BLaER1 treated with 17β-estradiol and CSF1 and Interleukin-3, amounts not matched to agents 10 nM and 100 nM (cell line): ENCODE results near the gene PADI6.

Experiments used
- H3K27ac ChIP-seq, 11 experiments: shearing (Covaris generic); formaldehyde crosslinking; 2 replicates each; pipeline ENCODE4 v1.8.1; 2022
- H3K27me3 ChIP-seq, 11 experiments: shearing (Covaris generic); formaldehyde crosslinking; 2 replicates each; pipeline ENCODE4 v1.8.1; 2022
- H3K36me3 ChIP-seq, 11 experiments: shearing (Covaris generic); formaldehyde crosslinking; 2 replicates each; pipeline ENCODE4 v1.8.1; 2022
- H3K4me1 ChIP-seq, 10 experiments: shearing (Covaris generic); formaldehyde crosslinking; 2 replicates each; pipeline ENCODE4 v1.8.1; 2022
- H3K4me2 ChIP-seq, 11 experiments: shearing (Covaris generic); formaldehyde crosslinking; 2 replicates each; pipeline ENCODE4 v1.8.1; 2022
- H3K4me3 ChIP-seq, 10 experiments: shearing (Covaris generic); formaldehyde crosslinking; 2 replicates each; pipeline ENCODE4 v1.8.1; 2022
- H3K9ac ChIP-seq, 11 experiments: shearing (Covaris generic); formaldehyde crosslinking; 2 replicates each; pipeline ENCODE4 v1.8.1; 2022
- H3K9me3 ChIP-seq, 11 experiments: shearing (Covaris generic); formaldehyde crosslinking; replicated peaks in 1 of 11; 2 replicates each; pipeline ENCODE4 v1.8.1; 2022
- H4K20me1 ChIP-seq, 11 experiments: shearing (Covaris generic); formaldehyde crosslinking; 2 replicates each; pipeline ENCODE4 v1.8.1; 2022
- Cebpa-rat ChIP-seq, 11 experiments: shearing (Covaris generic); IDR thresholded peaks; 2 replicates each; pipeline ENCODE4 v1.8.1; 2022

The PADI6 gene

GRCh38 chr1:17371896-17372295 lies at the start of gene PADI6:
Gene PADI6, plus strand, starts transcription at chr1:17372196. Its CDS starts 50 bp downstream, at chr1:17372246.
- no peaks in the 10 kb centered on the region for H4K20me1 ChIP-seq
- H3K36me3 ChIP-seq, result no peaks in the 10 kb centered on the region
- no peak within 1 kb of the TSS for H3K9ac ChIP-seq
- H3K4me3 ChIP-seq, result no peak within 1 kb of the TSS
- H3K4me1 ChIP-seq, result peaks cover 0 to 22% (median 15%) of the 10 kb centered on the region in 10 experiments; a peak in 12 of 20 replicates
- H3K27ac ChIP-seq, result no peak within 1 kb of the TSS
- H3K9me3 ChIP-seq, result no peaks in the 10 kb centered on the region
- no peak for TF ChIP-seq Cebpa-rat (IDR thresholded peaks at IDR 0.05)
- peak within 1 kb of the TSS in 3 of 11 experiments; percentile 5 to 50 (median 34); a peak in 5 of 22 replicates for H3K4me2 ChIP-seq
- H3K27me3 ChIP-seq, result no peaks in the 10 kb centered on the region

- no peaks in the 10 kb centered on the region for H4K20me1 ChIP-seq
- no peak overlapping the region for H3K27ac ChIP-seq
- H3K4me3 ChIP-seq, result no peak overlapping the region
- TF ChIP-seq Cebpa-rat (IDR thresholded peaks at IDR 0.05), result no peak
- H3K27me3 ChIP-seq, result no peaks in the 10 kb centered on the region
- H3K4me1 ChIP-seq, result no peaks in the 10 kb centered on the region
- H3K4me2 ChIP-seq, result no peak overlapping the region
- peaks cover 0 to 18% (median 5%) of the 10 kb centered on the region in 11 experiments; a peak in 6 of 22 replicates for H3K9me3 ChIP-seq
- H3K36me3 ChIP-seq, result no peaks in the 10 kb centered on the region
- H3K9ac ChIP-seq, result no peak overlapping the region
Observed at GRCh38 chr1:17328855-17329254, 43.1 kb upstream of the PADI6 start.

GRCh38 chr1:17329610-17330009 lies 42.4 kb upstream of the PADI6 start:
- no peak overlapping the region for H3K4me3 ChIP-seq
- H3K9ac ChIP-seq, result no peak overlapping the region
- H3K4me1 ChIP-seq, result no peaks in the 10 kb centered on the region
- H3K36me3 ChIP-seq, result no peaks in the 10 kb centered on the region
- H3K4me2 ChIP-seq, result no peak overlapping the region
- H3K27ac ChIP-seq, result no peak overlapping the region
- H3K27me3 ChIP-seq, result no peaks in the 10 kb centered on the region
- H3K9me3 ChIP-seq, result peaks cover 0 to 18% (median 5%) of the 10 kb centered on the region in 11 experiments; a peak in 6 of 22 replicates
- no peak for TF ChIP-seq Cebpa-rat (IDR thresholded peaks at IDR 0.05)
- no peaks in the 10 kb centered on the region for H4K20me1 ChIP-seq

- Histone ChIP-seq H3K27me3 (no peaks in the 10 kb centered on the region), H3K4me2 (no peak overlapping the region), H3K4me1 (no peaks in the 10 kb centered on the region; a peak in 1 of 20 replicates), H3K36me3 (no peaks in the 10 kb centered on the region), H3K4me3 (no peak overlapping the region), H3K9ac (no peak overlapping the region), H4K20me1 (no peaks in the 10 kb centered on the region), H3K9me3 (peaks cover 0 to 18% (median 5%) of the 10 kb centered on the region in 11 experiments; a peak in 6 of 22 replicates), H3K27ac (no peak overlapping the region)
- no peak for TF ChIP-seq Cebpa-rat (IDR thresholded peaks at IDR 0.05)
Observed at GRCh38 chr1:17330856-17331255, 41.1 kb upstream of the PADI6 start.

- H3K4me3 ChIP-seq, result no peak overlapping the region
- no peaks in the 10 kb centered on the region for H3K27me3 ChIP-seq
- H3K4me1 ChIP-seq, result no peaks in the 10 kb centered on the region; a peak in 1 of 20 replicates
- H3K36me3 ChIP-seq, result no peaks in the 10 kb centered on the region
- no peak for TF ChIP-seq Cebpa-rat (IDR thresholded peaks at IDR 0.05)
- H4K20me1 ChIP-seq, result no peaks in the 10 kb centered on the region
- H3K9me3 ChIP-seq, result peaks cover 0 to 18% (median 5%) of the 10 kb centered on the region in 11 experiments; a peak in 6 of 22 replicates
- H3K27ac ChIP-seq, result no peak overlapping the region
- H3K9ac ChIP-seq, result no peak overlapping the region
- H3K4me2 ChIP-seq, result no peak overlapping the region
Observed at GRCh38 chr1:17333081-17333480, 38.9 kb upstream of the PADI6 start.

- Histone ChIP-seq H3K9ac (no peak overlapping the region), H3K9me3 (peaks cover 0 to 11% (median 0%) of the 10 kb centered on the region in 11 experiments; a peak in 5 of 22 replicates), H3K4me1 (peaks cover 0 to 5% (median 0%) of the 10 kb centered on the region in 10 experiments; a peak in 3 of 20 replicates), H3K27me3 (no peaks in the 10 kb centered on the region), H3K4me3 (no peak overlapping the region), H3K4me2 (no peak overlapping the region), H3K36me3 (no peaks in the 10 kb centered on the region), H3K27ac (no peak overlapping the region), H4K20me1 (no peaks in the 10 kb centered on the region)
- no peak for TF ChIP-seq Cebpa-rat (IDR thresholded peaks at IDR 0.05)
Observed at GRCh38 chr1:17335821-17336710, 35.9 kb upstream of the PADI6 start.

GRCh38 chr1:17338706-17339493 lies 33.1 kb upstream of the PADI6 start:
- Histone ChIP-seq H4K20me1 (no peaks in the 10 kb centered on the region), H3K27me3 (no peaks in the 10 kb centered on the region), H3K9ac (no peak overlapping the region), H3K4me3 (no peak overlapping the region), H3K27ac (no peak overlapping the region), H3K9me3 (peaks cover 0 to 9% (median 0%) of the 10 kb centered on the region in 11 experiments; a peak in 4 of 22 replicates), H3K4me2 (no peak overlapping the region), H3K36me3 (no peaks in the 10 kb centered on the region), H3K4me1 (peaks cover 0 to 14% (median 7%) of the 10 kb centered on the region in 10 experiments; a peak in 8 of 20 replicates)
- no peak for TF ChIP-seq Cebpa-rat (IDR thresholded peaks at IDR 0.05)

GRCh38 chr1:17339521-17339920 lies 32.5 kb upstream of the PADI6 start:
- Histone ChIP-seq H4K20me1 (no peaks in the 10 kb centered on the region), H3K36me3 (no peaks in the 10 kb centered on the region), H3K4me3 (no peak overlapping the region), H3K4me1 (peaks cover 0 to 14% (median 7%) of the 10 kb centered on the region in 10 experiments; a peak in 8 of 20 replicates), H3K27ac (no peak overlapping the region), H3K9ac (no peak overlapping the region), H3K4me2 (no peak overlapping the region), H3K27me3 (no peaks in the 10 kb centered on the region), H3K9me3 (peaks cover 0 to 14% (median 4%) of the 10 kb centered on the region in 11 experiments; a peak in 9 of 22 replicates)
- no peak for TF ChIP-seq Cebpa-rat (IDR thresholded peaks at IDR 0.05)

GRCh38 chr1:17340358-17340757 lies 31.6 kb upstream of the PADI6 start:
- Histone ChIP-seq H3K27me3 (no peaks in the 10 kb centered on the region), H3K36me3 (no peaks in the 10 kb centered on the region), H3K4me3 (no peak overlapping the region), H3K4me2 (no peak overlapping the region), H3K9ac (no peak overlapping the region), H3K9me3 (peaks cover 3 to 22% (median 10%) of the 10 kb centered on the region in 11 experiments; a peak in 18 of 22 replicates), H3K4me1 (peaks cover 0 to 14% (median 7%) of the 10 kb centered on the region in 10 experiments; a peak in 8 of 20 replicates), H4K20me1 (no peaks in the 10 kb centered on the region), H3K27ac (no peak overlapping the region)
- TF ChIP-seq Cebpa-rat (IDR thresholded peaks at IDR 0.05), result no peak
